Left renal cortex interstitium (tissue), 4 donors: ENCODE results near the gene ZC3H10. TPM values are rescaled to one million over a fixed set of nuclear protein-coding genes. Genes with fewer than 3 reads are reported as not detected.

Experiments
- DNase-seq, 4 donors: peaks; one replicate each; pipeline ENCODE4 v3.0.0-alpha.2; 2013; ENCODE audit warnings: low read depth in 4 of 4, low spot score in 2 of 4, missing footprints in 1 of 4
- polyA plus RNA-seq, 4 donors: library from polyadenylated mRNA; unstranded; fragments of 120-200 nt; gene quantifications; one replicate each; pipeline ENCODE4 v1.2.1, GENCODE V29; 2013; ENCODE audit not compliant: insufficient read length in 4 of 4

Gene ZC3H10
- polyA plus RNA-seq, 4 donors = 5.8 to 8.4 (median 6.2) TPM

GRCh38 chr12:56169229-56169759 lies 51.2 kb downstream of the ZC3H10 start:
- DNase-seq = no peak

- no peak for DNase-seq
Measured at GRCh38 chr12:56172839-56173238, 54.8 kb downstream of the ZC3H10 start.

Other genes with a start within 250 kb of the ZC3H10 start
- gene PYM1, start 190.4 kb upstream of the ZC3H10 start, polyA plus RNA-seq = 10 to 100 TPM; 34.9 to 41.9 (median 36.4) TPM
- 10 to 100 TPM; 15.8 to 26.4 (median 21.8) TPM for gene DGKA, start 187.1 kb upstream of the ZC3H10 start, polyA plus RNA-seq
- gene PMEL, start 152.2 kb upstream of the ZC3H10 start, polyA plus RNA-seq = 1 to 10 TPM; 3.3 to 4.6 (median 4.2) TPM
- gene CDK2, start 151.4 kb upstream of the ZC3H10 start, polyA plus RNA-seq = 10 to 100 TPM; 52.0 to 75.1 (median 67.0) TPM
- gene RAB5B, start 144.2 kb upstream of the ZC3H10 start, polyA plus RNA-seq = 100 to 1,000 TPM; 155 to 162 (median 160) TPM
- 10 to 100 TPM; 40.9 to 57.7 (median 52.6) TPM for gene SUOX, start 121.0 kb upstream of the ZC3H10 start, polyA plus RNA-seq
- gene IKZF4, start 97.2 kb upstream of the ZC3H10 start, polyA plus RNA-seq = 10 to 100 TPM; 13.9 to 26.8 (median 19.6) TPM
- gene RPS26, start 76.3 kb upstream of the ZC3H10 start, polyA plus RNA-seq = 100 to 1,000 TPM; 119 to 541 (median 268) TPM
- 100 to 1,000 TPM in 1 of 4 donors, 10 to 100 TPM in 3; 57.6 to 108 (median 87.7) TPM for gene ERBB3, start 38.1 kb upstream of the ZC3H10 start, polyA plus RNA-seq
- 100 to 1,000 TPM; 148 to 165 (median 156) TPM for gene PA2G4, start 13.7 kb upstream of the ZC3H10 start, polyA plus RNA-seq
- gene RPL41, start 1.6 kb upstream of the ZC3H10 start, polyA plus RNA-seq = 1,000 to 10,000 TPM; 4,437 to 5,971 (median 5,319) TPM
- 10 to 100 TPM; 74.7 to 87.1 (median 75.3) TPM for gene ESYT1, start 10.0 kb downstream of the ZC3H10 start, polyA plus RNA-seq
- gene MYL6B, start 34.3 kb downstream of the ZC3H10 start, polyA plus RNA-seq = 100 to 1,000 TPM; 158 to 212 (median 171) TPM
- 1,000 to 10,000 TPM; 1,610 to 2,370 (median 1,767) TPM for gene MYL6, start 40.1 kb downstream of the ZC3H10 start, polyA plus RNA-seq
- 100 to 1,000 TPM in 3 of 4 donors, 10 to 100 TPM in 1; 97.5 to 151 (median 128) TPM for gene SMARCC2, start 71.2 kb downstream of the ZC3H10 start, polyA plus RNA-seq
- 10 to 100 TPM; 44.0 to 46.6 (median 45.4) TPM for gene RNF41, start 103.7 kb downstream of the ZC3H10 start, polyA plus RNA-seq
- gene NABP2, start 106.1 kb downstream of the ZC3H10 start, polyA plus RNA-seq = 10 to 100 TPM; 28.6 to 32.9 (median 30.8) TPM
- gene SLC39A5, start 111.8 kb downstream of the ZC3H10 start, polyA plus RNA-seq = 10 to 100 TPM; 46.5 to 69.1 (median 59.7) TPM
- gene ANKRD52, start 140.1 kb downstream of the ZC3H10 start, polyA plus RNA-seq = 10 to 100 TPM; 24.0 to 45.9 (median 31.5) TPM
- gene COQ10A, start 148.7 kb downstream of the ZC3H10 start, polyA plus RNA-seq = 10 to 100 TPM; 13.3 to 20.7 (median 19.0) TPM
- gene CS, start 182.1 kb downstream of the ZC3H10 start, polyA plus RNA-seq = 100 to 1,000 TPM; 169 to 213 (median 200) TPM
- 100 to 1,000 TPM; 143 to 174 (median 159) TPM for gene CNPY2, start 197.7 kb downstream of the ZC3H10 start, polyA plus RNA-seq
- gene PAN2, start 215.7 kb downstream of the ZC3H10 start, polyA plus RNA-seq = 100 to 1,000 TPM in 2 of 4 donors, 10 to 100 TPM in 2; 51.8 to 138 (median 92.9) TPM
- gene IL23A, start 220.6 kb downstream of the ZC3H10 start, polyA plus RNA-seq = 1 to 10 TPM in 1 of 4 donors, under 1 TPM in 3; 0.59 to 1.2 (median 0.75) TPM
- gene STAT2, start 241.8 kb downstream of the ZC3H10 start, polyA plus RNA-seq = 100 to 1,000 TPM in 2 of 4 donors, 10 to 100 TPM in 2; 71.1 to 156 (median 114) TPM
- under 1 TPM; 0.09 to 0.14 (median 0.12) TPM for gene APOF, start 244.6 kb downstream of the ZC3H10 start, polyA plus RNA-seq